RPMI7951 (cell line): ENCODE measurements around the gene JAGN1. TPM values are rescaled to one million over a fixed set of nuclear protein-coding genes. Genes with fewer than 3 reads are reported as not detected.
A peak's percentile ranks its signal among the peaks of the same experiment; 100 is the strongest.
"Not testable (repeated sequence)": the region's sequence is repeated elsewhere in the genome, so short reads cannot be mapped to it uniquely, and the experiment has no call there.

Experiments
- DNase-seq: peaks from one replicate; pipeline ENCODE4 v3.0.0-alpha.2; 2012; ENCODE audit warnings: low read depth
- total RNA-seq: library from RNA; depleted of rRNA; stranded (reverse); fragments of >200 nt; shearing (Covaris generic); gene quantifications from 2 replicates; pipeline ENCODE4 v1.2.3, GENCODE V29; 2014; rRNA removed

Gene JAGN1
- 34.7 and 36.8 TPM in 2 replicates for total RNA-seq

DNA sequence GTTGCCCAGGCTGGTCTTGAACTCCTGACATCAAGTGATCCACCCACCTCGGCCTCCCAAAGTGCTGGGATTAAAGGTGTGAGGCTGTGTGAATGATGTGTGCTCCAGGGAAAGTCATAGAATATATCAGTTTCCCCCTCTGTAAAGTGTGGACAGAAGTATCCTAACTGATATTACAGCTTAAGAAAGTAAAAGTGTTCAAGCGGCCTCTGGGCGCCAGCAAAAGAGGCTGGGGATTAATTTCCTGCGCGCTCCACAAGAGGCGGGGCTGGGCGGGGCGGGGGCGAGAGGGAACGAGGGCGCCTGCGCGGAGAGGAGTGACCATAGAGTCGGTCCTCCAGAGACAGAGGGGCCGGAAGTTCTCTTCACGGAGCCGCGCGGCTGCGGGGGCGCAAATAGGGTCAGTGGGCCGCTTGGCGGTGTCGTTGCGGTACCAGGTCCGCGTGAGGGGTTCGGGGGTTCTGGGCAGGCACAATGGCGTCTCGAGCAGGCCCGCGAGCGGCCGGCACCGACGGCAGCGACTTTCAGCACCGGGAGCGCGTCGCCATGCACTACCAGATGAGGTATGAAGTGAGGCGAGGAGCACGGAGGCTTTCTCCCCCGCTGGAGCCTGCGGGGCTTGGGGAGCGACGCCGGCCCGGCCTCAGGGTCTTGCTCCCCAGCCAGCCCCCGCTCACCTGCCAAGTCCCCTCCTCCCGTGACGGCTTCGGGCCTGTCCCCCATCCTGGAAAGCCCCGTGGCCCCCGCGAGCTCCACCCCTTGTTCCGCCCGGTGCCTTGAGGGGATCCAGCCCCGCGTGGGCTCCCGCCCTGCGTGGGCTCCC, at the start of gene JAGN1:
Gene JAGN1 (plus strand): TSS at position 362 of the 823 bp plus-strand sequence. CDS start 113 bp downstream, at position 475.
- peak; percentile 87 for DNase-seq

DNA sequence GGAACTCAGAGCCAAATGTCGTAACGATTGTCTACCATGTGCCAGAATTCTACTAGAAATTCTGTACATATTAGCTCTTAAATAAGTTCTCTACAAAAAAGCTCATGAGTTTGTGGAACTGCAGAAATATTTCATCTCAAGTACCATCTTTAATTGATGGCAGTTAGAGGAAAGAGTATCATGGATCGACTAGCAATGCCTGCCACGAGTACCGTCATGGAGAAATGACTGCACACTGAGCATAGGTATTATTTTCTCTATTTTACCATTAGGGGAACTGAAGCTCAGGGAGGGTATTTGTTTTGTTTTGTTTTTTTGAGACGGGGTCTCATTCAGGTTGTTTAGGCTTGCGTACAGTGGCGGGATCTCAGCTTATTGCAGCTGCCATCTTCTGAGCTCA, 49.4 kb upstream of the JAGN1 start:
- DNase-seq = no peak

DNA sequence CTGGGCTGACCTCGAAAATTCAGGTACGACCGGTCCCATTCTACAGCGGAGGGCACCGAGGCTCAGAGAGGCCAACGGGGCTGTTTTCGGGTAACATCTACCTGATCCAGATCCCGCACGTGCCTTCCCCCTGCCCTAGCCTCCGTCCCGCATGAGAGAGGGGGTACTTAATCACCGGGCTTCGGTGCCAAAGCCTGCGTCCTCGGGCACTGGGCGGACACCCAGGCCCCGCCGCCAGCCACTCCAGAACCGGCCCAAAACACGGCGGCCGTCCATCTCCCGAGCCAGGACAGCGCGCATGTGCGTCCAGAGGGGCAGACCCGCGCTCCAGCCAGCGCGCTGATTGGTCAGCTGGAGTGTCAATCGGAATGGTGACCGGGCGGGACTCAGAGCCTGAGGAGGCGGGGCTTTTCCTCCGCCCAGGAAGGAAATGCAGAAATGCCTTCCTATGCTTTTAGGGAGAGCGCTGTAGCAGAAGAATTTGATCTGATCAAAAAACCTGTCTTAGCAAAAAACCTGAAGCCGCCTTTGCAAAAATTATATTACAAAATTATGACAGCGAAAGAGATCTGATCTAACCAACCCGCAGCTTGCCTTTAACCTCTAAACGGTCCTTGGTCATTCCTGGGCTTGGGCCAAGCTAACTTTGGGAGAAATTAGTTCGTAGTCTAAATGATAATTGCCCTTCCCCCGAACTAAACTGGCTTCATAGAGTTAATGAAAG, 46.5 kb upstream of the JAGN1 start, which contains the start of gene RPUSD3:
Gene RPUSD3 (minus strand): TSS at position 294 of the 724 bp plus-strand sequence. CDS start 18 bp downstream, at position 276.
- peak; percentile 94 for DNase-seq

DNA sequence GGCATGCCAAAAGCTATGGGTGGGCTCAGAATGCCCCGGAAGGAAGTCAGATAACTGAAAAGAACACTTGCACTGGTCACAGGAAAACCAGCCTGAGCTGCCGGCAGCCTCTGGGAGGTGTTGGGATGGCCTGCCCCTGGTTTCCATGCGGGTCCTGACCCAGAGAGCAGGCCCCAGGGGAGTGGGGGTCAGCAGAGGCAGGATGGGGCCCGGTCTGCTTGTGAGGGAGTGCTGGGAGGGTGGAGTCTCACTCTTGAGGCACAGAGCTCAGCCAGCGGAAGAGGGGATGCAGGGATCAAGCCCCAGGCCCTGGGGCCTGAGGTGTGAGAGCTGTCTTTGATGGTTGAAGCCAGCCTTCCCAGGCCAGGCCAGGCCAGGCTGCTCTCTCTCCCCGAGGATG, 44.2 kb upstream of the JAGN1 start:
- DNase-seq = no peak

DNA sequence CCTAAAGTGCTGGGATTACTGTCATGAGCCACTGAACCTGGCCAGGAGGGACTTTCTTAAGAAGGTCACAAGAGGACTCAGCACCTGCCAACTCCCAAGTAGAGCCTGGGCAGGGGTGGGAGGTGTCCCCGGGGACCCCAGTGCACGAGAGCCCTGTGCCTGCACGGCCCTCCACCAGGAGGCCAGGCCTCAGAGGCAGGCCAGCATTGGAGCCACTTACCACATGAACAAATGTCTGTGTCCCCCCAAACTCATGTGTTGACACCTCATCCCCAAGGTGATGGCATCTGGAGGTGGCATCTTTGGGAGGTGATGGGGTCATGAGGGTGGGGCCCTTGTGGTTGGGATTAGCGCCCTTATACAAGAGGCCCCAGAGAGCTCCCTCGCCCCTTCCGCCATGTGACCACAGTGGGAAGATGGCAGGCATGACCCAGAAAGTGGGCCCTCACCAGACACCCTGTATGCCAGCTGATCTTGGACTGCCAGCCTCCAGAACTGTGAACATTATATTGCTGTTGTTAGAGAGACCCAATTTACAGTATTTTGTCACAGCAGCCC, 43.4 kb upstream of the JAGN1 start:
- DNase-seq = no peak

DNA sequence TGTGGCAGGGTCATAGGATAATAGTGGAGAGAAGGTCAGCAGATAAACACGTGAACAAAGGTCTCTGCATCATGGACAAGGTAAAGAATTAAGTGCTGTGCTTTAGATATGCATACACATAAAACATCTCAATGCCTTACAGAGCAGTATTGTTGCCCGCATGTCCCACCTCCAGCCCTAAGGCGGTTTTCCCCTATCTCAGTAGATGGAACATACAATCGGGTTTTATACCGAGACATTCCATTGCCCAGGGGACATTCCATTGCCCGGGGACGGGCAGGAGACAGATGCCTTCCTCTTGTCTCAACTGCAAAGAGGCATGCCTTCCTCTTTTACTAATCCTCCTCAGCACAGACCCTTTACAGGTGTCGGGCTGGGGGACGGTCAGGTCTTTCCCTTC, 42.5 kb upstream of the JAGN1 start:
- not testable (repeated sequence) for DNase-seq

DNA sequence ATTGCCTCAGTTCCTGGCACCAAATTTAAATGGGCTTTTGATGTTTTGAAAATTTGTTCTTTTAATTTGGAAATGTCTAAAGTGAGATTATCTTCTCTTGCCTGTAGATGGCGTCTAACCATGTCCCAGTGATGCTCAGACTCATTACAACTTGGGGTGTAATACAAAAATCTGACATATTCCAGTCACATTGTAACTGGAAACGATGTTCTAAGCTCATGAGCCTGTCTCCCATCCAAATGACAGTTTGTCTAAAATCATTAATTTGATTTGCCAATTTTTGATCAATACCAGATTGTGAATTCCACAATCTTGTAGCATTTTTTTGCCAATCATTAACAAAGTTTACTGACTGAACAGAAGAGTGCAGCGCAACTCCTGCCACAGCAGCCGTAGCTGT, 41.5 kb upstream of the JAGN1 start:
- peak; percentile 44 for DNase-seq

DNA sequence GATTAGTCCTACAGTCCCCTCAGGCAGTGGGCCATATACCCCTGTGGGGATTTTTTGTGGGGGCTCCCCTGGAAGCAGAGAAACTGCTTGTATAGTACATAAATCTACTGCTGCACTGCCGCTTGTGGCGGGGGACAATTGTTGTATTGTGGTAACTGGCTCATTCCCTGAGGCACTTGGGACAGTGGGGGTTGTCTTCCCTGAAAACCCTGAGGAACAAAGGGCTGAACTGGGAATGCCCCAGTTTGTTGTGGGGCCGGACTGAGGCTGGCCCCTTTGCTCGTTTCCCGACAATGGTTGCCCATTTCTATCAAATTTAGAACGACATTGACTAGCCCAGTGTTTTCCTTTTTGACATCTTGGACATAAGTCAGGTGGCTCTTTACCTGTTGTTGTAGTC, 39.0 kb upstream of the JAGN1 start:
- DNase-seq = not testable (repeated sequence)

DNA sequence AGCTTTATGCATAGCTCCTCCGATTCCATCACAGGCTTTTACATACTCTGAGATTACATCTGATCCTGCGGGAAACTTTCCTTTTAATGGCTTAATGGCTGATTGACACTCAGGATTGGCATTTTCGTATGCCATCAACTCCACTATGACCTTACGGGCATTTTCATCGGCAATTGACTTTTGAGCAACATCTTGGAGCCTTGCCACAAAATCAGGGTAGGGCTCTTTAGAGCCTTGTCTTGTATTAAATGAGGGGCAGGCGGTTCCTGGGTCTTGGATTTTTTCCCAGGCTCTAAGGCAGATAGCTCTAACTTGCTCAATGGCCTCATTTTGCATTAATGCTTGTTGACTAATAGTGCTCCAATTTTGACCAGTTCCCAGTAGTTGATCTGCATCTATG, 38.5 kb upstream of the JAGN1 start:
- not testable (repeated sequence) for DNase-seq

DNA sequence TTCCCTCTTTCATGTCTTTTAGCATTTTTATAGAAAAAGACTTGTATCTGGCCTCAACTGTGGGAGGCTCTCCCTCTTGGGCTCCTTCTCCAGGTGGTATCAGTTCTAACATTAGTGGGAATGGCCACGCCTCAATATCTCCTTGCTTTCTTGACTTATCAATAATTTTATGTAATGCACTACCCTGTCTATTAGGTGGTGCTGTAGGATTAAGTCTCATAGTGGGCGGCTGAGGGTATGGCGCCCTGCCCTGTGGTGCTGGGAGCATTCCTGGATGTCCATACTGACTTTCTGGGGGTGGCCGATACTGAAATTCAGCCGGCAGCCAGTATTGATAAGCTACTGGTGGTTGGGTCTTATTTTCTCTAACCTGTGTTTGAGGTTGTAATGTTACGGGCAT, 37.9 kb upstream of the JAGN1 start:
- peak; percentile 16 for DNase-seq

DNA sequence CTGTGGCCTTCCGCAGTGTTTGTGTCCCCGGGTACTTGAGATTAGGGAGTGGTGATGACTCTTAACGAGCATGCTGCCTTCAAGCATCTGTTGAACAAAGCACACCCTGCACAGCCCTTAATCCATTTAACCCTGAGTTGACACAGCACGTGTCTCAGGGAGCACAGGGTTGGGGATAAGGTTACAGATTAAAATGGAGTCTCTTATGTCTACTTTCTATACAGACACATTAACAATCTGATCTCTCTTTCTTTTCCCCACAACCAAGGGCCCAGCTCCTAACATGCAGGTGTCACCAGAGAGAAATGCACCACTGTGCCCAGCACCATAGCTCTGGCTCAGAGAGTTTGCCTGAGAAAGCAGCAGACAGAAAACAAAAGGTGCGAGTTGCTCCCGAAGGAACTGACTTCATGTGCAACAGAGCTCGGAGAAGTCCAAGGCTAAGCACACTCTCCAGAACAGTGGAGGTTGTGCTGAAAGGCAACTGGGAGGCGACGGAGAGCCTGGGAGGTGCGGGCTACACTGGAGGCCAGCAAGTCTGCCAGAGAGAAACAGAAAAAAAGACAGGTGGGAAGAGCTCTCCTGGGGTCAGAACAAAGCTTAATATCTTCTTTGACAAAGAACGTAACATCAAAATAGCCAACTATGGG, 36.0 kb upstream of the JAGN1 start:
- DNase-seq = not testable (repeated sequence)

DNA sequence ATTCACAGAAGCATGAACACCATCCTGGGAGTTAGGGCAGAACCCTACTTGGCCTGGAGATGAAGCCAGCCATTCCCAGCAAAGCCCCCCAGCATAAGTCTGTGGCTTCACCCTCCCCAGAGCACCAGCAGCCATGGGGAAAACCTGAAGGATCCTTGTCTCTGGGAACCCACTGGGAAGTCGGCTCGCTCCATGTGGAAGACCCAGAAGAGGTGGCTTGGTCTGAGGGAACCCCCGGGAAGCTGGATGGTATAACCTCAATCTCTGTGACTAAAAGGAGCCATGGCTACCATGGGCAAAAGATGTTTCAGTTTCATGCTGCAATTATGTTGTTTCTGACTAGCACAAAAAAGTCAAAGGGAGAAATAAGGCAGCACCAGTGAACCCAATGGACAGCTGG, 34.8 kb upstream of the JAGN1 start:
- no peak for DNase-seq

DNA sequence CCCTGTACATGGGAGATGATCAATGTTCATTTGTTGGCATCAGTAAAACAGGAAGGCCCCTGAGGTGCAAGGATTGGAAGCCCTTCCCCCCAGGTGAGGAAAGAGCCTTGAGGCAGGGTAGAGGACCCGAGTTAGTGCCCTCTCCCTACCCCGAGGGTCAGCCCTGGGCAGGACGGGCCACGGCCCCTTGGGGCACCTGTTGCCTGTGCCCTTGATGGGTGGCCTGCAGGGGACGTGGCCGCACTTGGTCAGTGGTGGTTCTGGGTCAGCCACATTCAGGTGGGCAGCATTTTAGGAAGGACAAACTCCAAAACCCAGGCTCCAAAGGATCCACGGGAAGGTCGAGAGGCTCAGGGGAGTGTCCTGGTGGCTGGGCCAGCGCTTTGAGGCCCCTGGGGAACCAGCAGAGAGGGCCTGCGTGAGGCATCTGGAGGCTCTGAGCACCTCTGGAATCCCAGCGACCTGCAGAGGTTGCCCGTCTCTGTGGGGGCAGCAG, 30.8 kb upstream of the JAGN1 start:
- no peak for DNase-seq

DNA sequence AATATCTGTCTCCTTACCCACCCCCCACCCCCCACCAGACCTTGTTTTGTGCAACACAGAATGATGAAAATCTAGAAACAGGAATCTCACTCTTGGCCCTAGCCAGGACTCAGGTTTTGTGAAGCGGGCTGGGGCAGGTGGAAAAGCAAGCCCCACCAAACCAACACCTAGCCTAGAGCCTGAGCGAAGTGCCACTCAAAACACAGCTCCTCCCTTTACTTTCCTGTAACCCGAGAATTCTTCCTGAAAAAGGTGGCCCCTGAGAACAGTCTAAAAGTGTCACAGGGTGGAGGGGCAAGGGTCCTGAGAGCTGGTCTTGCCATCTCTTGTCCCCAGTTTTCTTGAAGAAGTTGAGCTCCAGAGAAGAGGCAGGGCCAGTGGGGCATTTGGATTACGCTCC, 29.2 kb upstream of the JAGN1 start:
- no peak for DNase-seq

DNA sequence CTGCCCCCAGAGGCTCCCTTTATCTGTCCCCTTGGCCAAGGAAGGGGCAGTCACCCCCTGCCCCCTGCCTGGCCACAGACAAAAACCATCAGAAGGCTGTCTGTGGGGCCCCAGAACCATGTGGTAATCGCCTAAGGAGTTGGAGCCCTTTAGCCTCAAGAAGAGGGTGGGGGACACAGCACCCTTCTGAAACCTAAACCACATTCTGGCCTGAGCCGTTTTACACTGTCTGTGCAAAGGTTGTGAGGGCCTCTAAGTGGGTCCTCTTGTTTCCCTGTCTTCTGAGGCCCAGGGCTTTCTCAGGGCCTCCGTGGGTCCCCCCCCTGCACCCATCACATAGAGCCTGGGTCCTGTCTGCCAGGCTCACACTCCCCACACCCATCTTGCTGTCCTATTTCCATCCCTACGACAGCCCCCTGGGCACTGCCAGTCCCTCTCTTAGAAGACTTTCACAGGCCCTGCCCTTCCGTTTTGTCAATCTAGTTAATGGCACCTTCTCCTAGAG, 28.7 kb upstream of the JAGN1 start:
- no peak for DNase-seq

DNA sequence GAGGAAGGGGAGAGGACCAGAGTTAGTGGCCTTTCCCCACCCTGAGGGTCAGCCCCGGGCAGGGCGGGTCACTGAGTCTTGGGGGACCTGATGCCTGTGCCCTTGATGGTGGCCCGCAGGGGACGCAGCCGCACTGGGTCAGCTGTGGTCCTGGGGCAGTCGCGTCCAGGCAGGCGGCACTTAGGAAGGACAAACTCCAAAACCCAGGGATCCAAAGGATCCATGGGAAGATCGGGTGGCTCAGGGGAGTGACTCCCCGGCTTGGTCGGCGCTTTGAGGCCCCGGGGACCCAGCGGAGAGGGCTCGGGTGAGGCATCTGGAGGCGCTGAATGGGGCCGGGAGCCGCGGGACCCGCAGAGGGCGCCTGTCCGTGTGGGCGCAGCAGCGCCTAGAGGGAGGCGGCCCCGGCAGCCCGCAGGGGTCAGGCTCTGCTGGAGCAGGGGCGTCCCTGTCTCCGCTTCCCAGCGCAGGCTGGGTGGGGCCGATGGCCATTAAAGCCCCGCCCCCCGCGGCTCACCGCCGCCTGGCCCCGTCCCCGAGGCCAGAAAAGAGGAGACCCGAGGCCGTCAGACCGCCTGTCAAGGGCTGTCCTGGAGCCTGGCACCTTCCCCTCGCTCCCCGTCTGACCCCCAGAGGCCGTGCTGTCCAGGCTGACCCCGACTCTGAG, 27.9 kb upstream of the JAGN1 start:
- DNase-seq = no peak

DNA sequence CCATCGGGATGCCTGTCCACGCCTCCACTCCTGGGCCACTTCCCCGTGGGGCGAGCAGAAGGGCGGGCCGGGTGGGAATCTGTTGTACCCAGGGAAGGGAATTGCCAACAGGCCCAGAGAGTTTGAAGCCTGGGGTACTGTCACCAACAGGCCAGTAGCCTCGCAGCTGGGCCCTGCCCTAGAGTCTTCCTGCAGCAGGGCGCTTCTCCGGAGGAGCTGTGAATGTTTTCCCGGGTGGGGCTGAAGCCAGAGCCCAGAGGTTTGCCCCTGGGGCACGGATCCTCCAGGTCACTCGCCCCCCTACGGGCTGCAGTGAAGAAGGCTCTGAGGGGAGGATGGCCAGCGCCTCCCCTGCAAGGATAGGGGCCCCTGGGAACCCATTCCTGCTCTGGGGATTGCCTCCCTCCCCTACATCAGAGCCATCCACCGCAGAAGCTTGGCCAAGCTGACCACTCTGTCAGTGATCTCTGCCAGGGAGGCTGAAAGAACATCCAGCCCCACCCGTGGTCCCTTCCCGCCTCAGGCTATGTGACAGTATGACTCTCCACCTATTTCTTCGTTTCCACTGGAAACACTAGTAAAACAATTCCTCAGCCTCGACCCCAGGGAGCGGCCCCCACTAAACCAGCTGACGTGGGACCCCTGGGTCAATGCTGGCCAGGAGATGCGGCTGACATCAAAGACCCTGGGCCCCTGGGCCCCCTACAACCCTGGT, 27.2 kb upstream of the JAGN1 start:
- peak; percentile 70 for DNase-seq

DNA sequence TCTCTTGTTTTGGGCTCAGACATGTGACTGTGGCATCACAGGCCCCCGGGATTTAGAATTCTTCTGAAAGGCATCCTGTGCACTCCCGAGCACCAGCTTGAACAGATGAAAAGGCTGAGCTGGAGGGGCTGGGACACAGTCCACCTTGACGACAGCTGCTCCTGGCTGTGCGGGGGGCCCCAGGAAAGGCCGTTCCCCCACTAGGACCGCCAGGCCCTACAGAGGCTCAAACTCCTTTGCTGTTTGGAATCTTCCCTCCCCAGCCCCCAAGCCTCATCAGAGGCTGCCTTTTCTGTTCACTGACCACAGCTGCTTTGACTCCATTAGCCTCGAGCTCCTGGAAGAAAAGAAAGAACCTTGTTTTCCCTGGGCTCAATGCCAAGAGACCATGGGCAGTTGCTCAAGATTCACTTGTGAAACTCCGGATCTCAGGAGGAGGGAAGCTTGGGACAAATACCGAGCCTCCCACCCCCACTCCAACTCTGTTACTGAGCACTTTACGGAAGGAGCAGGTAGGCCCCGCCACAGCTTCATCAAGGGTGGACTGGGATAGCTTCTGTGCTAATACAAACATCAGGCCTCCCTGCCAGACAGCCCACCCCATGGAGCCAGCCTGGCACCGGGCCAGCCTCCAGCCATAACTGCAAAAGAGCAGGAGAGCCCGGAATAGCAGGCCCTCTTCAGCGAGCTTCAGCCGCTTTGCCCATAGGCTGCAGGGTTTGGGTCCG, 26.0 kb upstream of the JAGN1 start:
- peak; percentile 93 for DNase-seq

DNA sequence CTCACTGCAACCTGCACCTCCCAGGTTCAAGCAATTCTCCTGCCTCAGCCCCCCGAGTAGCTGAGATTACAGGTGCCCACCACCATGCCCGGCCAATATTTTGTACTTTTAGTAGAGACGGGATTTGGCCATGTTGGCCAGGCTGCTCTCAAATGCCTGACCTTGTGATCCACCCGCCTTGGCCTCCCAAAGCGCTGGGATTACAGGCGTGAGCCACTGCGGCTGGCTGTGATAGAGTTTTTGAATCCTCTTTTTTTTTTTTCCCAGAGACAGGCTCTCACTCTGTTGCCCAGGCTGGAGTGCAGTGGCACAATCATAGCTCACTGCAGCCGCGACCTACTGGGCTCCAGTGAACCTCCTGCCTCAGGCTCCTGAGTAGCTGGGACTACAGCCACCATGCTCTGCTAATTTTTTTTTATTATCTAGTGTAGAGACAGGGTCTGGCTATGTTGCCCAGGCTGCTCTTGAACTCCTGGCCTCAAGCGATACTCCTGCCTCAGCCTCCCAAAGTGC, 25.2 kb upstream of the JAGN1 start:
- DNase-seq = peak; percentile 8

DNA sequence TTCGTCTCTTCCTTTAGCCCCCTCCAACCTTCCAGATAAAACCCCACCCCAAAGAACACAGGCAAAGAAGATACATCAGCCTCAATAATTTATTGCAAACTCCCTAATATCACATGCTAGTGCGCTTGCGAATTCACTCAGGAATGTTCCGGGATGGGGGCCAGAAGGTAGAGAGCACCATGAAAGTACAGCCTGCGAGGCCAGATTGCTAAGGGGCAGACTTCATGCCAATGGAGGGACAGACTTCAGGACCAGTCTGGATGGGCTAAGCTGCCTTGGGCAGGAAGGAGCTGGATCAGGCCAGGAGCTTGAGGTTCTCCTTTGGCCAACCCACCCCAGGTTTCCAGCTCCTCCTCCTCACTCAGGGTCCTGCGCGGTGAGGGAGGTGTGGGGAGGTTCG, 23.8 kb upstream of the JAGN1 start:
- no peak for DNase-seq
